Uterus (tissue), 4 donors: Measurements from ENCODE around the gene KIF3C. TPM values are rescaled to one million over a fixed set of nuclear protein-coding genes. Genes with fewer than 3 reads are reported as not detected.
A peak's percentile ranks its signal among the peaks of the same experiment; 100 is the strongest.

Source experiments
- DNase-seq, 2 donors: peaks; one replicate each; pipeline ENCODE4 v3.0.0-alpha.2; 2019 to 2020
- H3K27ac ChIP-seq, 2 donors: fragments of 200-600 bp; sonication (generic); 1 replicate in 1 of 2; 2 replicates in 1 of 2; pipeline ENCODE4 v1.5.1; 2016 to 2018
- H3K27me3 ChIP-seq, 2 donors: fragments of 200-600 bp; sonication (generic); one replicate each; pipeline ENCODE4 v1.5.1; 2018 to 2019; ENCODE audit warnings: control low read depth in 1 of 2
- H3K36me3 ChIP-seq, 2 donors: fragments of 200-600 bp; sonication (generic); one replicate each; pipeline ENCODE4 v1.5.1; 2019; ENCODE audit warnings: control low read depth in 1 of 2
- H3K4me1 ChIP-seq, 2 donors: fragments of 200-600 bp; sonication (generic); one replicate each; pipeline ENCODE4 v1.5.1; 2018 to 2019; ENCODE audit warnings: control low read depth in 1 of 2
- H3K4me3 ChIP-seq, 2 donors: fragments of 200-600 bp; sonication (generic); 1 replicate in 1 of 2; 2 replicates in 1 of 2; pipeline ENCODE4 v1.5.1; 2018 to 2019; ENCODE audit warnings: mild to moderate bottlenecking in 1 of 2
- H3K9me3 ChIP-seq, 2 donors: fragments of 200-600 bp; sonication (generic); one replicate each; pipeline ENCODE4 v1.5.1; 2019; ENCODE audit warnings: control low read depth in 1 of 2
- POLR2A ChIP-seq, 2 donors: fragments of 450-650 bp; IDR thresholded peaks; one replicate each; pipeline ENCODE4 v1.6.1; 2016; ENCODE audit warnings: antibody characterized with exemption in 2 of 2, mild to moderate bottlenecking in 1 of 2, moderate library complexity in 1 of 2
- intact Hi-C: fragments of 100-400 bp; cut with DNase I; formaldehyde crosslinking; loops from one replicate; pipeline ENCODE4 v1.15.1; 2023; ENCODE audit warnings: low total_unique reads
- total RNA-seq, 4 donors: library from RNA; depleted of rRNA in 3 of 4; stranded (reverse); fragments of >200 nt in 3 of 4; gene quantifications; one replicate each; pipeline versions ENCODE4 v1.1.0 to v1.2.4, GENCODE V29; 2014 to 2023
- TF ChIP-seq, protein P1 (sequence below), 4 experiments: fragments of 200-600 bp in 2 of 4; fragments of 450-650 bp in 2 of 4; sonication (generic) in 2 of 4; IDR thresholded peaks; one replicate each; pipeline ENCODE4 v1.5.1; 2016 to 2019; ENCODE audit warnings: antibody characterized with exemption in 4 of 4, mild to moderate bottlenecking in 2 of 4, moderate library complexity in 1 of 4
- donor health status: DM: yes; HTN: yes; CAD: no.

The KIF3C gene
- total RNA-seq, 4 donors from 2014 or later, result 3.5 to 12.6 (median 7.4) TPM

DNA sequence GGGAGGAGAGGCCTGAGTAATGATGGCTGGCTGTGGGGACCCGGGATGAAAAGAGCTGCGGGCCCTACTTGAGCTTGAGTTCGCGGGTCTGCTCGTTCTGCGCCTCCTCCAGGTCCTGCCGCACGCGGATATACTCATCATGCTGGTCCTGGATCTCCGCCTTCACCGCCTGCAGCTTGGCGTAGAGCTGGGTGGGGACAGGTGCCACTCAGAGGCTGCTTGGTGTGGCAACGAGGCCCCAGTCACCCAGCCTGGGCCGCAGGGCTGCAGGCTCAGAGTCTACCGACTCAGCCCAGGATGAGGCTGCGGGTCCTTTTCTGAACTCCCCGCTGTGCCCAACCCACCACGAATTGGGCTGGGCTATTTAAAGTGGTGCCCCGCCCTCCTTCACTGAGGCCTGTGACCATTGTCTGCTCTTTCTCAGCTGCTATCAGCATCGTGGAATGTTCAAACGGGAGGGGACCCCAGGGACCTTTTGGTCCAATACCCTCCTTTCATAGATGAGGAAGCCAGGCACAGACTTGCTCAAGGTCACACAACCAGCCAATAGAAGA is 28.0 kb downstream of the KIF3C start:
- no peaks in the 10 kb centered on the region for H3K36me3 ChIP-seq
- H3K27me3 ChIP-seq, result no peaks in the 10 kb centered on the region
- no peak overlapping the region for H3K27ac ChIP-seq
- H3K4me1 ChIP-seq, result no peaks in the 10 kb centered on the region
- intact Hi-C loops, result loop anchor here (10.0 kb wide), 1 partner anchor 191 kb away; no protein-coding TSS in a partner anchor
- TF ChIP-seq POLR2A (IDR thresholded peaks at IDR 0.05), result no peak
- TF ChIP-seq, protein P1, sequence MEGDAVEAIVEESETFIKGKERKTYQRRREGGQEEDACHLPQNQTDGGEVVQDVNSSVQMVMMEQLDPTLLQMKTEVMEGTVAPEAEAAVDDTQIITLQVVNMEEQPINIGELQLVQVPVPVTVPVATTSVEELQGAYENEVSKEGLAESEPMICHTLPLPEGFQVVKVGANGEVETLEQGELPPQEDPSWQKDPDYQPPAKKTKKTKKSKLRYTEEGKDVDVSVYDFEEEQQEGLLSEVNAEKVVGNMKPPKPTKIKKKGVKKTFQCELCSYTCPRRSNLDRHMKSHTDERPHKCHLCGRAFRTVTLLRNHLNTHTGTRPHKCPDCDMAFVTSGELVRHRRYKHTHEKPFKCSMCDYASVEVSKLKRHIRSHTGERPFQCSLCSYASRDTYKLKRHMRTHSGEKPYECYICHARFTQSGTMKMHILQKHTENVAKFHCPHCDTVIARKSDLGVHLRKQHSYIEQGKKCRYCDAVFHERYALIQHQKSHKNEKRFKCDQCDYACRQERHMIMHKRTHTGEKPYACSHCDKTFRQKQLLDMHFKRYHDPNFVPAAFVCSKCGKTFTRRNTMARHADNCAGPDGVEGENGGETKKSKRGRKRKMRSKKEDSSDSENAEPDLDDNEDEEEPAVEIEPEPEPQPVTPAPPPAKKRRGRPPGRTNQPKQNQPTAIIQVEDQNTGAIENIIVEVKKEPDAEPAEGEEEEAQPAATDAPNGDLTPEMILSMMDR (IDR thresholded peaks at IDR 0.05), result no peak
- DNase-seq, result no peak
- H3K9me3 ChIP-seq, result no peaks in the 10 kb centered on the region
- no peak overlapping the region for H3K4me3 ChIP-seq

DNA sequence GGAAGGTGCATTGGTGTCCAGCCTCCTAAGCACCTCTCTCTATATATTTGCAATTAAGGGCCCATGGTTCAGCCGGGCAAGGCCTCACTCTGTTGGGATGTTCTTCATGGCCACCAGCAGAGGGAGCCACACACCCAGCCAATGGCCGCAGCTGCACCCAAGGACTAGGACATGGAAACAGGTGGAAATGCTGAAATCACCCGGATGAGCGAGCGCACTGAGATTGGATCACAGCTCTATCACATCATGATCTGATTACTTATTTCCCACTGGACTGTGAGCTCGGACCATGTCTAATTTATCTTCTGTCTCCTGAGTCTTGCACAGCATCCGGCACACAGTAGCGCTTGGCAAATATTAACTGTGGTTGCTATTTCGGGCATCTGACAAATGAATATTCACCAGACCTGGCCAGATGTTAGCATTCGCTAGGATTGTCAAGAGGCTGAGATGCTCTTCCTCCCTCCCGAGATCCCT is 31.2 kb downstream of the KIF3C start:
- no peak overlapping the region for H3K27ac ChIP-seq
- TF ChIP-seq, protein P1 (IDR thresholded peaks at IDR 0.05), result peak; percentile 87 to 91 (median 90)
- TF ChIP-seq POLR2A (IDR thresholded peaks at IDR 0.05), result no peak
- intact Hi-C loops, result loop anchor here (10.0 kb wide), 1 partner anchor 194 kb away; no protein-coding TSS in a partner anchor
- no peaks in the 10 kb centered on the region for H3K4me1 ChIP-seq
- H3K9me3 ChIP-seq, result no peaks in the 10 kb centered on the region
- peak; percentile 65 to 75 for DNase-seq
- H3K27me3 ChIP-seq, result no peaks in the 10 kb centered on the region
- H3K36me3 ChIP-seq, result no peaks in the 10 kb centered on the region
- H3K4me3 ChIP-seq, result no peak overlapping the region

DNA sequence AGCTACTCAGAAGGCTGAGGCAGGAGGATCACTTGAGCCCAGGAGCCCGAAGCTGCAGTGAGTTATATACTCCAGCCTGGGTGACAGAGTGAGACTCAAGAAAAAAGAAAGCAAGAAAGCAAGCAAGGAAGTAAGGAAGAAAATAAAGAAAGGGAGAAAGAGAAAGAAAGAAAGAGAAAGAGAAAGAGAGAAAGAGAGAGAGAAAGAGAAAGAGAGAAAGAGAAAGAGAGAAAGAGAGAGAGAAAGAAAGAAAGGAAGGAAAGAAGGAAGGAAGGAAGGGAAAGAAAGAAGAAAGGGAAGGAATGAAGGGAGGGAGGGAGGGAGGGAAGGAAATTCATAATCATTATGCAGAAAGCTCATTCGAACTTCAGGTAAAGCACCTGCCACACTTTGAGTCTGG is 33.9 kb downstream of the KIF3C start:
- intact Hi-C loops, result no loop called here
- Histone ChIP-seq H3K4me3 (no peak overlapping the region), H3K27me3 (no peaks in the 10 kb centered on the region), H3K36me3 (no peaks in the 10 kb centered on the region), H3K4me1 (no peaks in the 10 kb centered on the region), H3K9me3 (no peaks in the 10 kb centered on the region), H3K27ac (no peak overlapping the region)
- TF ChIP-seq, protein P1 (IDR thresholded peaks at IDR 0.05), result no peak
- no peak for TF ChIP-seq POLR2A (IDR thresholded peaks at IDR 0.05)
- no peak for DNase-seq

DNA sequence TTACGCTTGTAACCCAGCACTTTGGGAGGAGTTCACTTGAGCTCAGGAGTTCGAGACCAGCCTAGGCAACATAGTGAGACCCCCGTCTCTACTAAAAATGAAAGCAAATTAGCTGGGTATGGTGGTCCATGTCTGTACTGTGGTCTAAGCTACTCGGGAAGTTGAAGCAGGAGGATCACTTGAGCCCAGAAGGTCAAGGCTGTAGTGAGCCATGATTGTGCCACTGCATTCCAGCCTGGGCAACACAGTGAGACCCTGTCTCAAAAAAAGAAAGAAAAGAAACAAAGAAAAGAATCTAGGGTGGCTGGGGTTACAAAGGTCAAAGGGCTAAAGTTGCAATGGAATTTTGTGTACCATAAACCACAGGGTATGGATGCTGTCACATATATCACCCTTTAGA is 41.3 kb downstream of the KIF3C start:
- H3K27ac ChIP-seq, result no peak overlapping the region
- H3K36me3 ChIP-seq, result no peaks in the 10 kb centered on the region
- no peak for TF ChIP-seq POLR2A (IDR thresholded peaks at IDR 0.05)
- TF ChIP-seq, protein P1 (IDR thresholded peaks at IDR 0.05), result no peak
- H3K27me3 ChIP-seq, result no peaks in the 10 kb centered on the region
- DNase-seq, result no peak
- H3K4me1 ChIP-seq, result no peaks in the 10 kb centered on the region
- intact Hi-C loops, result no loop called here
- H3K4me3 ChIP-seq, result no peak overlapping the region
- no peaks in the 10 kb centered on the region for H3K9me3 ChIP-seq

DNA sequence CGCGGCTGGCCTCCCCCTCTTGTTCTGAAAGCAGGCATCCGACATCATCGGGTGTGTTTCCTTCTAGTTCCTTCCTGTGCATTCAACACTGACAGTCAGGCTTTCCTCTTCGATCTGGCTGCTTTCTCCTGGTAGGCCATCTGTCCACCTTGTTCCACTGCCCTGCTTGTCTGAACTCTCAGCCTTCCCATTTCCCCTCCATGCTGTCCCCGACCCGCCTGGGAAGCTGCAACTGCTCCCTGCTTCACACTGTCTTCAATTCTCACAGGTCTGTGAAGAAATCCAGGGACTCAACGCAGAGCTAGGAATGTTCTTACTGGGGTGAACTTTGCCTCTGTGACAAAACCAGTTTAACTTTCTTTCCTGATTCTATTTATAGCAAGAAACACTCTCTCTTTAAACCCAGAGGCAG is 43.0 kb downstream of the KIF3C start:
- DNase-seq, result no peak
- no peaks in the 10 kb centered on the region for H3K27me3 ChIP-seq
- TF ChIP-seq, protein P1 (IDR thresholded peaks at IDR 0.05), result no peak
- TF ChIP-seq POLR2A (IDR thresholded peaks at IDR 0.05), result no peak
- H3K27ac ChIP-seq, result no peak overlapping the region
- H3K4me1 ChIP-seq, result no peaks in the 10 kb centered on the region
- H3K36me3 ChIP-seq, result no peaks in the 10 kb centered on the region
- no peak overlapping the region for H3K4me3 ChIP-seq
- no peaks in the 10 kb centered on the region for H3K9me3 ChIP-seq
- intact Hi-C loops, result no loop called here
